GM12878 (cell line): Measurements from ENCODE around the gene SLC9A8. TPM values are rescaled to one million over a fixed set of nuclear protein-coding genes. Genes with fewer than 3 reads are reported as not detected.

Source experiments
- BCL11A ChIP-seq: IDR thresholded peaks from 2 replicates; pipeline ENCODE4 v1.6.1; 2011; ENCODE audit warnings: low read depth, low read length
- BMI1 ChIP-seq: fragments of 450-650 bp; IDR thresholded peaks from 2 replicates; pipeline ENCODE4 v1.6.1; 2016; ENCODE audit warnings: mild to moderate bottlenecking, moderate library complexity, borderline replicate concordance
- EED ChIP-seq: sonication (generic); IDR thresholded peaks from 2 replicates; pipeline ENCODE4 v1.6.1; 2016; ENCODE audit warnings: antibody characterized with exemption, low read depth
- GABPA ChIP-seq: IDR thresholded peaks from 2 replicates; pipeline ENCODE4 v1.6.1; 2014; ENCODE audit warnings: antibody characterized with exemption, low read depth, mild to moderate bottlenecking, inconsistent platforms
- GATAD2B ChIP-seq: fragments of 450-650 bp; conservative IDR thresholded peaks from 2 replicates; pipeline ENCODE4 v1.6.1; 2017; ENCODE audit warnings: low read depth, mild to moderate bottlenecking, moderate library complexity
- KDM1A ChIP-seq: fragments of 200-600 bp; sonication (generic); IDR thresholded peaks from 2 replicates; pipeline ENCODE4 v1.6.1; 2016; ENCODE audit warnings: borderline replicate concordance
- LARP7 ChIP-seq: fragments of 450-650 bp; IDR thresholded peaks from 2 replicates; pipeline ENCODE4 v1.6.1; 2017; ENCODE audit warnings: mild to moderate bottlenecking
- MTA3 ChIP-seq: IDR thresholded peaks from 2 replicates; pipeline ENCODE4 v1.6.1; 2012; ENCODE audit warnings: low read length, inconsistent platforms, borderline replicate concordance
- NFXL1 ChIP-seq: fragments of 450-650 bp; IDR thresholded peaks from 2 replicates; pipeline ENCODE4 v1.6.1; 2017; ENCODE audit warnings: antibody characterized with exemption, mild to moderate bottlenecking, borderline replicate concordance
- SREBF2 ChIP-seq: IDR thresholded peaks from 2 replicates; pipeline ENCODE4 v1.6.1; 2012; ENCODE audit warnings: mild to moderate bottlenecking, low read length
- SUZ12 ChIP-seq: fragments of 200-600 bp; sonication (generic); IDR thresholded peaks from one replicate; pipeline ENCODE4 v1.6.1; 2018; ENCODE audit warnings: antibody characterized with exemption, mild to moderate bottlenecking; ENCODE audit not compliant: unreplicated experiment
- ZNF622 ChIP-seq: fragments of 450-650 bp; IDR thresholded peaks from 2 replicates; pipeline ENCODE4 v1.6.1; 2017; ENCODE audit warnings: mild to moderate bottlenecking, inconsistent platforms
- polyA plus RNA-seq, 11 experiments: library from polyadenylated mRNA; depleted of rRNA in 4 of 11; unstranded in 6 of 11; stranded (reverse) in 5 of 11; fragments of >200 nt; fragmentation: Nextera tagmentation in 4 of 11; fragmentation: Illumina TruSeq in 1 of 11; extraction: Ambion mirVana in 4 of 11; extraction: Trizol in 1 of 11; gene quantifications; 1 replicate in 1 of 11; 2 replicates in 10 of 11; pipeline versions ENCODE4 v1.2.1 to v1.2.3, GENCODE V29; 2011 to 2016; ENCODE audit warnings: inconsistent platforms in 2 of 11, missing spikeins in 2 of 11, low read depth in 1 of 11
- total RNA-seq, 4 experiments: library from RNA; depleted of rRNA in 3 of 4; stranded (reverse); fragments of >200 nt in 3 of 4; fragmentation: Illumina TruSeq in 1 of 4; extraction: Trizol in 1 of 4; gene quantifications; 2 replicates each; pipeline versions ENCODE4 v1.2.1 to v1.2.3, GENCODE V29; 2013 to 2021
- TF ChIP-seq, protein P1 (sequence below): fragments of 450-650 bp; formaldehyde crosslinking; IDR thresholded peaks from 2 replicates; pipeline ENCODE4 v1.5.0; 2022; ENCODE audit warnings: mild to moderate bottlenecking, missing genetic modification characterization
- TF ChIP-seq, protein P2 (sequence below): fragments of 450-650 bp; IDR thresholded peaks from 2 replicates; pipeline ENCODE4 v1.6.1; 2018; ENCODE audit warnings: borderline replicate concordance, mild to moderate bottlenecking; ENCODE audit not compliant: partially characterized antibody
- TF ChIP-seq, protein P3 (sequence below): IDR thresholded peaks from 2 replicates; pipeline ENCODE4 v1.6.1; 2011; ENCODE audit warnings: borderline replicate concordance, low read depth, mild to moderate bottlenecking, moderate library complexity, low read length; ENCODE audit not compliant: insufficient read depth, poor library complexity, severe bottlenecking
- TF ChIP-seq, protein P4 (sequence below): IDR thresholded peaks from 2 replicates; pipeline ENCODE4 v1.6.1; 2012; ENCODE audit warnings: improper control_type of control experiment, low read depth, low read length; ENCODE audit not compliant: insufficient replicate concordance

Gene SLC9A8
- total and polyA plus RNA-seq, 10 of the 15 experiments (the other 5 are each of a cell fraction or from before 2014, with no cell fraction given): 0.40 to 15.5 (median 6.5) TPM

DNA sequence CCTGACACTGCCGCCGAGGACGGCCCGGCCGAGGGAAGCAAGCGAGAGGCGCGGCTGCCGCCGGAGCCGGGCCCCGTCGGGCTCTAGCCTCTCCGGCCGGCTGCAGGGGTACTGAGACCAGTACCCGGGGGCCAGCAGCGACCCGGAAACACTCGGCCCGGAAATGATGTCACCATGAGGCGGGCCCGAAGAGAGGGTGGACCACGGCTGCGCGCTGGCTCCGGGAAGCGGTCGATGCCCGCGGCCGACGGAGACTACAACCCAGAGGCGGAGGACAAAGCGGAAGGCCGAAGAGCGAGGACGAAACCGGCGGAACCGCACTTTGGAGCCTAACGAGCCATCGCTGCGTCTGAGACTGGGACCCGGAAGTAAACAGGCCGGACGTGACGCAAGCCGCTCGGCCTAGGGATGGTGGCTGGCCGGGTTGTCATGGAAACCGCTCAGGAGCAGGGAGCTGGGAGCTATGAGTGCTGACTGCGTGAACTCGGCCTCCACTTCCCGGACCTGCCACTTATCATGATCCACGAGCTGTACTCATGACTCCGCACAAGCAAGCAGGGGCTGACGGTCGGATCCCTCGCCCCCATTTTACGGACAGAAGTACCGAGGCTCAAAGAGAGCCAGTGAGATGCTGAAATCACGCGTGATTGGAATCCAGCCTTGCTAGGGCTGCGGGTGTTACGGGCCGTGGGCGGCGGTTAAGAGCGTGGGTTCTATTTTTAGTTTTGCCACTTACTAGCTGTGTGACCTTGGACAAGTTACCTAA is 102.9 kb downstream of the SLC9A8 start, which contains the start of gene SPATA2 (continued):
- TF ChIP-seq, protein P1, sequence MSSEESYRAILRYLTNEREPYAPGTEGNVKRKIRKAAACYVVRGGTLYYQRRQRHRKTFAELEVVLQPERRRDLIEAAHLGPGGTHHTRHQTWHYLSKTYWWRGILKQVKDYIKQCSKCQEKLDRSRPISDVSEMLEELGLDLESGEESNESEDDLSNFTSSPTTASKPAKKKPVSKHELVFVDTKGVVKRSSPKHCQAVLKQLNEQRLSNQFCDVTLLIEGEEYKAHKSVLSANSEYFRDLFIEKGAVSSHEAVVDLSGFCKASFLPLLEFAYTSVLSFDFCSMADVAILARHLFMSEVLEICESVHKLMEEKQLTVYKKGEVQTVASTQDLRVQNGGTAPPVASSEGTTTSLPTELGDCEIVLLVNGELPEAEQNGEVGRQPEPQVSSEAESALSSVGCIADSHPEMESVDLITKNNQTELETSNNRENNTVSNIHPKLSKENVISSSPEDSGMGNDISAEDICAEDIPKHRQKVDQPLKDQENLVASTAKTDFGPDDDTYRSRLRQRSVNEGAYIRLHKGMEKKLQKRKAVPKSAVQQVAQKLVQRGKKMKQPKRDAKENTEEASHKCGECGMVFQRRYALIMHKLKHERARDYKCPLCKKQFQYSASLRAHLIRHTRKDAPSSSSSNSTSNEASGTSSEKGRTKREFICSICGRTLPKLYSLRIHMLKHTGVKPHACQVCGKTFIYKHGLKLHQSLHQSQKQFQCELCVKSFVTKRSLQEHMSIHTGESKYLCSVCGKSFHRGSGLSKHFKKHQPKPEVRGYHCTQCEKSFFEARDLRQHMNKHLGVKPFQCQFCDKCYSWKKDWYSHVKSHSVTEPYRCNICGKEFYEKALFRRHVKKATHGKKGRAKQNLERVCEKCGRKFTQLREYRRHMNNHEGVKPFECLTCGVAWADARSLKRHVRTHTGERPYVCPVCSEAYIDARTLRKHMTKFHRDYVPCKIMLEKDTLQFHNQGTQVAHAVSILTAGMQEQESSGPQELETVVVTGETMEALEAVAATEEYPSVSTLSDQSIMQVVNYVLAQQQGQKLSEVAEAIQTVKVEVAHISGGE (CRISPR knock-in tag): no peak
- TF ChIP-seq KDM1A (0 out of 2 replicates have a peak, but pooled peaks have one; percentile 54), BMI1 (peak; percentile 100), SREBF2 (peak; percentile 55; the same call in 1 of the 2 replicates), EED (0 out of 2 replicates have a peak, but pooled peaks have one; percentile 25), LARP7 (peak; percentile 41; the same call in 1 of the 2 replicates), GABPA (peak; percentile 97), ZNF622 (no peak), GATAD2B (peak; percentile 35; the same call in 1 of the 2 replicates), SUZ12 (no peak), NFXL1 (peak; percentile 94), BCL11A (0 out of 2 replicates have a peak, but pooled peaks have one; percentile 6), MTA3 (no peak)
- TF ChIP-seq, protein P2, sequence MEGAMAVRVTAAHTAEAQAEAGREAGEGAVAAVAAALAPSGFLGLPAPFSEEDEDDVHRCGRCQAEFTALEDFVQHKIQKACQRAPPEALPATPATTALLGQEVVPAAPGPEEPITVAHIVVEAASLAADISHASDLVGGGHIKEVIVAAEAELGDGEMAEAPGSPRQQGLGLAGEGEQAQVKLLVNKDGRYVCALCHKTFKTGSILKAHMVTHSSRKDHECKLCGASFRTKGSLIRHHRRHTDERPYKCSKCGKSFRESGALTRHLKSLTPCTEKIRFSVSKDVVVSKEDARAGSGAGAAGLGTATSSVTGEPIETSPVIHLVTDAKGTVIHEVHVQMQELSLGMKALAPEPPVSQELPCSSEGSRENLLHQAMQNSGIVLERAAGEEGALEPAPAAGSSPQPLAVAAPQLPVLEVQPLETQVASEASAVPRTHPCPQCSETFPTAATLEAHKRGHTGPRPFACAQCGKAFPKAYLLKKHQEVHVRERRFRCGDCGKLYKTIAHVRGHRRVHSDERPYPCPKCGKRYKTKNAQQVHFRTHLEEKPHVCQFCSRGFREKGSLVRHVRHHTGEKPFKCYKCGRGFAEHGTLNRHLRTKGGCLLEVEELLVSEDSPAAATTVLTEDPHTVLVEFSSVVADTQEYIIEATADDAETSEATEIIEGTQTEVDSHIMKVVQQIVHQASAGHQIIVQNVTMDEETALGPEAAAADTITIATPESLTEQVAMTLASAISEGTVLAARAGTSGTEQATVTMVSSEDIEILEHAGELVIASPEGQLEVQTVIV: peak; percentile 59
- TF ChIP-seq, protein P3, sequence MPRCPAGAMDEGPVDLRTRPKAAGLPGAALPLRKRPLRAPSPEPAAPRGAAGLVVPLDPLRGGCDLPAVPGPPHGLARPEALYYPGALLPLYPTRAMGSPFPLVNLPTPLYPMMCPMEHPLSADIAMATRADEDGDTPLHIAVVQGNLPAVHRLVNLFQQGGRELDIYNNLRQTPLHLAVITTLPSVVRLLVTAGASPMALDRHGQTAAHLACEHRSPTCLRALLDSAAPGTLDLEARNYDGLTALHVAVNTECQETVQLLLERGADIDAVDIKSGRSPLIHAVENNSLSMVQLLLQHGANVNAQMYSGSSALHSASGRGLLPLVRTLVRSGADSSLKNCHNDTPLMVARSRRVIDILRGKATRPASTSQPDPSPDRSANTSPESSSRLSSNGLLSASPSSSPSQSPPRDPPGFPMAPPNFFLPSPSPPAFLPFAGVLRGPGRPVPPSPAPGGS: no peak
- TF ChIP-seq, protein P4, sequence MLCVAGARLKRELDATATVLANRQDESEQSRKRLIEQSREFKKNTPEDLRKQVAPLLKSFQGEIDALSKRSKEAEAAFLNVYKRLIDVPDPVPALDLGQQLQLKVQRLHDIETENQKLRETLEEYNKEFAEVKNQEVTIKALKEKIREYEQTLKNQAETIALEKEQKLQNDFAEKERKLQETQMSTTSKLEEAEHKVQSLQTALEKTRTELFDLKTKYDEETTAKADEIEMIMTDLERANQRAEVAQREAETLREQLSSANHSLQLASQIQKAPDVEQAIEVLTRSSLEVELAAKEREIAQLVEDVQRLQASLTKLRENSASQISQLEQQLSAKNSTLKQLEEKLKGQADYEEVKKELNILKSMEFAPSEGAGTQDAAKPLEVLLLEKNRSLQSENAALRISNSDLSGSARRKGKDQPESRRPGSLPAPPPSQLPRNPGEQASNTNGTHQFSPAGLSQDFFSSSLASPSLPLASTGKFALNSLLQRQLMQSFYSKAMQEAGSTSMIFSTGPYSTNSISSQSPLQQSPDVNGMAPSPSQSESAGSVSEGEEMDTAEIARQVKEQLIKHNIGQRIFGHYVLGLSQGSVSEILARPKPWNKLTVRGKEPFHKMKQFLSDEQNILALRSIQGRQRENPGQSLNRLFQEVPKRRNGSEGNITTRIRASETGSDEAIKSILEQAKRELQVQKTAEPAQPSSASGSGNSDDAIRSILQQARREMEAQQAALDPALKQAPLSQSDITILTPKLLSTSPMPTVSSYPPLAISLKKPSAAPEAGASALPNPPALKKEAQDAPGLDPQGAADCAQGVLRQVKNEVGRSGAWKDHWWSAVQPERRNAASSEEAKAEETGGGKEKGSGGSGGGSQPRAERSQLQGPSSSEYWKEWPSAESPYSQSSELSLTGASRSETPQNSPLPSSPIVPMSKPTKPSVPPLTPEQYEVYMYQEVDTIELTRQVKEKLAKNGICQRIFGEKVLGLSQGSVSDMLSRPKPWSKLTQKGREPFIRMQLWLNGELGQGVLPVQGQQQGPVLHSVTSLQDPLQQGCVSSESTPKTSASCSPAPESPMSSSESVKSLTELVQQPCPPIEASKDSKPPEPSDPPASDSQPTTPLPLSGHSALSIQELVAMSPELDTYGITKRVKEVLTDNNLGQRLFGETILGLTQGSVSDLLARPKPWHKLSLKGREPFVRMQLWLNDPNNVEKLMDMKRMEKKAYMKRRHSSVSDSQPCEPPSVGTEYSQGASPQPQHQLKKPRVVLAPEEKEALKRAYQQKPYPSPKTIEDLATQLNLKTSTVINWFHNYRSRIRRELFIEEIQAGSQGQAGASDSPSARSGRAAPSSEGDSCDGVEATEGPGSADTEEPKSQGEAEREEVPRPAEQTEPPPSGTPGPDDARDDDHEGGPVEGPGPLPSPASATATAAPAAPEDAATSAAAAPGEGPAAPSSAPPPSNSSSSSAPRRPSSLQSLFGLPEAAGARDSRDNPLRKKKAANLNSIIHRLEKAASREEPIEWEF: no peak
